Thymus (tissue), 11 donors: Measurements from ENCODE around the gene NOL4L. TPM values are rescaled to one million over a fixed set of nuclear protein-coding genes. Genes with fewer than 3 reads are reported as not detected.
A peak's percentile ranks its signal among the peaks of the same experiment; 100 is the strongest.

Experiments
- DNase-seq, 9 donors: peaks; one replicate each; pipeline ENCODE4 v3.0.0-alpha.2; 2013; ENCODE audit warnings: low spot score in 9 of 9, low read depth in 6 of 9, missing footprints in 1 of 9
- H3K27ac ChIP-seq, 2 donors: one replicate each; pipeline ENCODE4 v1.5.1; 2013; ENCODE audit warnings: control low read depth in 1 of 2, low read depth in 1 of 2, low read length in 1 of 2, mild to moderate bottlenecking in 1 of 2, moderate library complexity in 1 of 2
- H3K27me3 ChIP-seq, 2 donors: one replicate each; pipeline ENCODE4 v1.5.1; 2013; ENCODE audit warnings: low read length in 1 of 2; ENCODE audit not compliant: control insufficient read depth in 2 of 2, insufficient read depth in 1 of 2
- H3K36me3 ChIP-seq, 2 donors: one replicate each; pipeline ENCODE4 v1.5.1; 2013; ENCODE audit warnings: low read length in 1 of 2, mild to moderate bottlenecking in 1 of 2, moderate library complexity in 1 of 2; ENCODE audit not compliant: control insufficient read depth in 2 of 2, insufficient read depth in 2 of 2
- H3K4me1 ChIP-seq, 2 donors: one replicate each; pipeline ENCODE4 v1.5.1; 2013; ENCODE audit warnings: low read length in 2 of 2; ENCODE audit not compliant: control insufficient read depth in 2 of 2, insufficient read depth in 2 of 2
- H3K4me3 ChIP-seq, 2 donors: one replicate each; pipeline ENCODE4 v1.5.1; 2013; ENCODE audit warnings: low read length in 2 of 2, control low read depth in 1 of 2, mild to moderate bottlenecking in 1 of 2
- H3K9me3 ChIP-seq, 2 donors: one replicate each; pipeline ENCODE4 v1.5.1; 2013; ENCODE audit warnings: low read length in 1 of 2, mild to moderate bottlenecking in 1 of 2; ENCODE audit not compliant: control insufficient read depth in 2 of 2, insufficient read depth in 1 of 2
- WGBS: extraction: QIAGEN DNeasy Blood & Tissue Kit; methylation state at CpG from one replicate; pipeline ENCODE4 v1.1.7; 2013; 5-methylcytosine and 5-hydroxymethylcytosine counted together
- polyA plus RNA-seq: library from polyadenylated mRNA; stranded (reverse); fragments of 200-250 nt; gene quantifications from one replicate; pipeline ENCODE4 v1.2.3, GENCODE V29; 2013
- total RNA-seq: library from RNA; stranded (reverse); fragments of 120-200 nt; gene quantifications from one replicate; pipeline ENCODE4 v1.2.4, GENCODE V29; 2013
- donor health status: healthy.

Gene NOL4L
- total and polyA plus RNA-seq, 2 donors: 12.4 to 14.1 TPM

GRCh38 chr20:32528171-32528891, 56.8 kb downstream of the NOL4L start:
- H3K4me1 ChIP-seq: peaks cover 80 to 91% of the 10 kb centered on the region in 2 donors
- H3K27me3 ChIP-seq: no peaks in the 10 kb centered on the region
- peak overlapping the region; percentile 86 to 90 for H3K27ac ChIP-seq
- H3K36me3 ChIP-seq: peaks cover 15 to 20% of the 10 kb centered on the region in 2 donors
- no peaks in the 10 kb centered on the region for H3K9me3 ChIP-seq
- DNase-seq: peak in 1 of 9 donors; percentile 73
- H3K4me3 ChIP-seq: peak overlapping the region; percentile 4 to 29
- 21% methylated on average over 27 of the region's 27 CpGs for WGBS

GRCh38 chr20:32527447-32528055, 57.6 kb downstream of the NOL4L start:
- peaks cover 15 to 24% of the 10 kb centered on the region in 2 donors for H3K36me3 ChIP-seq
- H3K27ac ChIP-seq: peak overlapping the region; percentile 86 to 90
- no peaks in the 10 kb centered on the region for H3K9me3 ChIP-seq
- 42% methylated on average over 24 of the region's 24 CpGs for WGBS
- DNase-seq: no peak
- peaks cover 80 to 91% of the 10 kb centered on the region in 2 donors for H3K4me1 ChIP-seq
- no peak overlapping the region for H3K4me3 ChIP-seq
- no peaks in the 10 kb centered on the region for H3K27me3 ChIP-seq

GRCh38 chr20:32527052-32527446, 58.1 kb downstream of the NOL4L start:
- Histone ChIP-seq H3K4me3 (no peak overlapping the region), H3K36me3 (peaks cover 15 to 26% of the 10 kb centered on the region in 2 donors), H3K27me3 (no peaks in the 10 kb centered on the region), H3K4me1 (peaks cover 79 to 91% of the 10 kb centered on the region in 2 donors), H3K9me3 (no peaks in the 10 kb centered on the region), H3K27ac (peak overlapping the region; percentile 36 to 90)
- peak in 1 of 9 donors; percentile 66 for DNase-seq
- WGBS: 50% methylated on average over 5 of the region's 5 CpGs

- H3K4me1 ChIP-seq: peaks cover 78 to 91% of the 10 kb centered on the region in 2 donors
- no peaks in the 10 kb centered on the region for H3K9me3 ChIP-seq
- H3K27ac ChIP-seq: peak overlapping the region; percentile 3 to 90
- no peak overlapping the region for H3K4me3 ChIP-seq
- WGBS: 62% methylated on average over 4 of the region's 4 CpGs
- DNase-seq: no peak
- no peaks in the 10 kb centered on the region for H3K27me3 ChIP-seq
- H3K36me3 ChIP-seq: peaks cover 15 to 28% of the 10 kb centered on the region in 2 donors
Observed at GRCh38 chr20:32526541-32526940, 58.6 kb downstream of the NOL4L start.

GRCh38 chr20:32526125-32526524, 59.0 kb downstream of the NOL4L start:
- no peaks in the 10 kb centered on the region for H3K27me3 ChIP-seq
- H3K4me1 ChIP-seq: peaks cover 80 to 91% of the 10 kb centered on the region in 2 donors
- no peak overlapping the region for H3K4me3 ChIP-seq
- H3K9me3 ChIP-seq: no peaks in the 10 kb centered on the region
- WGBS: 64% methylated on average over 4 of the region's 4 CpGs
- DNase-seq: no peak
- H3K27ac ChIP-seq: peak overlapping the region in 1 of 2 donors; percentile 67
- peaks cover 15 to 32% of the 10 kb centered on the region in 2 donors for H3K36me3 ChIP-seq

GRCh38 chr20:32524829-32525501, 60.2 kb downstream of the NOL4L start:
- peaks cover 81 to 91% of the 10 kb centered on the region in 2 donors for H3K4me1 ChIP-seq
- H3K4me3 ChIP-seq: no peak overlapping the region
- peak overlapping the region in 1 of 2 donors; percentile 67 for H3K27ac ChIP-seq
- H3K9me3 ChIP-seq: no peaks in the 10 kb centered on the region
- peaks cover 24 to 42% of the 10 kb centered on the region in 2 donors for H3K36me3 ChIP-seq
- no peak for DNase-seq
- no peaks in the 10 kb centered on the region for H3K27me3 ChIP-seq
- WGBS: 89% methylated on average over 13 of the region's 13 CpGs

- peaks cover 72 to 87% of the 10 kb centered on the region in 2 donors for H3K4me1 ChIP-seq
- DNase-seq: no peak
- WGBS: 91% methylated on average over 7 of the region's 7 CpGs
Observed at GRCh38 chr20:32523613-32524213, 61.4 kb downstream of the NOL4L start.

GRCh38 chr20:32522776-32523612, 62.1 kb downstream of the NOL4L start:
- no peak for DNase-seq
- Histone ChIP-seq H3K36me3 (peaks cover 41 to 60% of the 10 kb centered on the region in 2 donors), H3K4me1 (peaks cover 64 to 84% of the 10 kb centered on the region in 2 donors), H3K27ac (peak overlapping the region; percentile 50 to 67), H3K27me3 (no peaks in the 10 kb centered on the region), H3K9me3 (no peaks in the 10 kb centered on the region), H3K4me3 (no peak overlapping the region)
- 60% methylated on average over 8 of the region's 8 CpGs for WGBS

More at GRCh38 chr20:32523613-32524213, 61.4 kb downstream of the NOL4L start:
- Histone ChIP-seq H3K4me3 (no peak overlapping the region), H3K9me3 (no peaks in the 10 kb centered on the region), H3K27me3 (no peaks in the 10 kb centered on the region), H3K27ac (peak overlapping the region; percentile 56 to 67), H3K36me3 (peaks cover 33 to 52% of the 10 kb centered on the region in 2 donors)
